HG03565 (cell line): ENCODE results near the gene IFITM5.
"Not testable (repeated sequence)": the region's sequence is repeated elsewhere in the genome, so short reads cannot be mapped to it uniquely, and the experiment has no call there.

ENCODE experiments used
- ATAC-seq: cut with Tn5 transposase; IDR thresholded peaks from one replicate; pipeline ENCODE4 v1.9.1; 2021; ENCODE audit warnings: mild to moderate bottlenecking, moderate library complexity; ENCODE audit not compliant: unreplicated experiment

Gene IFITM5

GRCh38 chr11:299081-299891, at the start of gene IFITM5:
TSS of gene IFITM5 (minus strand) at chr11:299526. CDS start at chr11:299490, 36 bp downstream.
- no peak for ATAC-seq

GRCh38 chr11:346529-346928, 47.2 kb upstream of the IFITM5 start:
- ATAC-seq = no peak

- no peak for ATAC-seq
These were observed 45.7 kb upstream of the IFITM5 start for GRCh38 chr11:344836-345578.

GRCh38 chr11:342328-342727, 43.0 kb upstream of the IFITM5 start:
- no peak for ATAC-seq

- ATAC-seq = no peak
These were observed 41.5 kb upstream of the IFITM5 start for GRCh38 chr11:340539-341512.

GRCh38 chr11:339963-340362, 40.6 kb upstream of the IFITM5 start:
- ATAC-seq = no peak

GRCh38 chr11:337711-338110, 38.4 kb upstream of the IFITM5 start:
- no peak for ATAC-seq

GRCh38 chr11:336659-337198, 37.4 kb upstream of the IFITM5 start:
- no peak for ATAC-seq

- ATAC-seq = no peak
These were observed 36.7 kb upstream of the IFITM5 start for GRCh38 chr11:335779-336658.

GRCh38 chr11:334264-334994, 35.1 kb upstream of the IFITM5 start:
- ATAC-seq = no peak

- ATAC-seq = not testable (repeated sequence)
These were observed 34.4 kb upstream of the IFITM5 start for GRCh38 chr11:333616-334263.

GRCh38 chr11:332651-333480, 33.5 kb upstream of the IFITM5 start:
- no peak for ATAC-seq

- ATAC-seq = no peak
These were observed 32.2 kb upstream of the IFITM5 start for GRCh38 chr11:331358-332060.

- no peak for ATAC-seq
These were observed 31.5 kb upstream of the IFITM5 start for GRCh38 chr11:330694-331357.

GRCh38 chr11:330307-330693, 31.0 kb upstream of the IFITM5 start:
- ATAC-seq = no peak

GRCh38 chr11:329886-330253, 30.5 kb upstream of the IFITM5 start:
- no peak for ATAC-seq
